ENCODE measurements around the gene TRAPPC5. TPM values are rescaled to one million over a fixed set of nuclear protein-coding genes. Genes with fewer than 3 reads are reported as not detected.

The TRAPPC5 gene
- total RNA-seq, 2 donors from 2014 or later, result 69.8 to 70.0 TPM

DNA sequence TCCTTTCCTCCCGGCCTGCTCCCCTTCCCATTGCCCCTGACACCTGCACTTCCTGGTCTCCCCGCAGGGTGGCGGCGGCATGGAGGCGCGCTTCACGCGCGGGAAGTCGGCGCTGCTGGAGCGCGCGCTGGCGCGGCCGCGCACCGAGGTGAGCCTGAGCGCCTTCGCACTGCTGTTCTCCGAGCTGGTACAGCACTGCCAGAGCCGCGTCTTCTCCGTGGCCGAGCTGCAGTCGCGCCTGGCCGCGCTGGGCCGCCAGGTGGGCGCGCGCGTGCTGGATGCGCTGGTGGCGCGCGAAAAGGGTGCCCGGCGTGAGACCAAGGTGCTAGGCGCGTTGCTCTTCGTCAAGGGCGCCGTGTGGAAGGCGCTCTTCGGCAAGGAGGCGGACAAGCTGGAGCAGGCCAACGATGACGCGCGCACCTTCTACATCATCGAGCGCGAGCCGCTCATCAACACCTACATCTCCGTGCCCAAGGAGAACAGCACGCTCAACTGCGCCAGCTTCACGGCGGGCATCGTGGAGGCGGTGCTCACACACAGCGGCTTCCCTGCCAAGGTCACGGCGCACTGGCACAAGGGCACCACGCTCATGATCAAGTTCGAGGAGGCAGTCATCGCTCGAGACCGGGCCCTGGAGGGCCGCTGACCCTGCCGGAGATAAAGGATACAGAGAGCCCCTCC, 1.7 kb downstream of the TRAPPC5 start:
- Histone ChIP-seq H3K27me3 (replicated peaks; ENCODE audit: insufficient read depth) (no peaks in the 10 kb centered on the region), H3K4me3 (peak overlapping the region; percentile 100), H3K4me1 (ENCODE audit: control insufficient read depth in 1 of 2, low read depth in 2 of 2) (peaks cover 5 to 17% of the 10 kb centered on the region in 2 donors), H3K36me3 (peaks cover 22% of the 10 kb centered on the region), H3K27ac (no peak overlapping the region), H3K9me3 (no peaks in the 10 kb centered on the region)
- ATAC-seq (ENCODE audit: insufficient number of reproducible peaks, low FRiP score, low read depth) (no peak), DNase-seq (ENCODE audit: low spot score) (no peak)
- TF ChIP-seq, protein P1, sequence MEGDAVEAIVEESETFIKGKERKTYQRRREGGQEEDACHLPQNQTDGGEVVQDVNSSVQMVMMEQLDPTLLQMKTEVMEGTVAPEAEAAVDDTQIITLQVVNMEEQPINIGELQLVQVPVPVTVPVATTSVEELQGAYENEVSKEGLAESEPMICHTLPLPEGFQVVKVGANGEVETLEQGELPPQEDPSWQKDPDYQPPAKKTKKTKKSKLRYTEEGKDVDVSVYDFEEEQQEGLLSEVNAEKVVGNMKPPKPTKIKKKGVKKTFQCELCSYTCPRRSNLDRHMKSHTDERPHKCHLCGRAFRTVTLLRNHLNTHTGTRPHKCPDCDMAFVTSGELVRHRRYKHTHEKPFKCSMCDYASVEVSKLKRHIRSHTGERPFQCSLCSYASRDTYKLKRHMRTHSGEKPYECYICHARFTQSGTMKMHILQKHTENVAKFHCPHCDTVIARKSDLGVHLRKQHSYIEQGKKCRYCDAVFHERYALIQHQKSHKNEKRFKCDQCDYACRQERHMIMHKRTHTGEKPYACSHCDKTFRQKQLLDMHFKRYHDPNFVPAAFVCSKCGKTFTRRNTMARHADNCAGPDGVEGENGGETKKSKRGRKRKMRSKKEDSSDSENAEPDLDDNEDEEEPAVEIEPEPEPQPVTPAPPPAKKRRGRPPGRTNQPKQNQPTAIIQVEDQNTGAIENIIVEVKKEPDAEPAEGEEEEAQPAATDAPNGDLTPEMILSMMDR (IDR thresholded peaks at IDR 0.05), result no peak

DNA sequence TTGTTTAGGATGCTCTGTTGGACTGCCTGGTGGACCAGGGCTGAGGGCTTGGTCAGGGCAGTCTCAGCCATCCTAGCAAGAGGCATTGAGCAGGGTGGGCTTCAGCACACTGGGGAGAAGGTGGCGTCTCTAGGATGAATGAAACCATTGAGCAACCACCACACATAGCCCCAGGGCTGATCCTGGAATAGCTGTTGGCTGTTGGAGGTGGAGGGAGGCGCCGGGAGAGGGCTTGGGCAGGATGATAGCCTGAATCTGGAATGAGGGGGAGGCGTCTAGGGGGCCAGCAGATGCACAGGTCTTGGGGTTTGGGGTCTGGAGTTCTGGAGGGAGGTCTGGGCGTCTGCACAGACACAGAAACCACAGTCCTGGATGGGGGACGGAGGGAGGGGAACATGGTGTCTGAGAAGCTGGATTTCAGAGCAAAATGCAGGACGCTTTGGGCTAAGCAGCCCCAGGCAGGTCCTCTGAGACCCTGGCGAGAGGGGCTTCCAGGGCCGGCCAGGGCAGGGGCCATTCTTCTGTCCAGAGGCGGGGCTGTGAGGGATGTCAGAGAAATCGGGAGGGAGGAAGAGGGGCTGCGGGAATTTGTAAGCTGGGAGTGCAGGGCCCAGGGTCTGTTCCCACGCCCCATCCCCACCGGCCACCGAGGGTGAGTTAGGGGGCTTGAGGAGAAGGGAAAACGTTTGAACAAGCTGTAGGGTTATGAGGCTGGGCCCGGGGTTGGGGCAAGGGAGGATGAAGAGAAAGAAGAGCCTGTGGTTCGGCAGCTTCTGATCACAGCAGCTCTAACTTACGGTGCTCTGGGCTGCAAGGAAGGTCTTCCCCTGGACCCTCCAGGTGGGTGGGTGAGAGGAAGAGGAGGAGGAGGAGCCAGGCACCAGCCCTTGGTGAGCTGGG, 5.2 kb downstream of the TRAPPC5 start:
- DNase-seq (ENCODE audit: low spot score) (no peak), ATAC-seq (ENCODE audit: insufficient number of reproducible peaks, low FRiP score, low read depth) (no peak)
- no peak overlapping the region for H3K4me3 ChIP-seq
- H3K27ac ChIP-seq, result no peak overlapping the region
- TF ChIP-seq, protein P1 (IDR thresholded peaks at IDR 0.05), result no peak
- peaks cover 22% of the 10 kb centered on the region for H3K36me3 ChIP-seq
- H3K27me3 ChIP-seq (replicated peaks; ENCODE audit: insufficient read depth), result no peaks in the 10 kb centered on the region
- peaks cover 5 to 13% of the 10 kb centered on the region in 2 donors for H3K4me1 ChIP-seq (ENCODE audit: control insufficient read depth in 1 of 2, low read depth in 2 of 2)
- H3K9me3 ChIP-seq, result no peaks in the 10 kb centered on the region

DNA sequence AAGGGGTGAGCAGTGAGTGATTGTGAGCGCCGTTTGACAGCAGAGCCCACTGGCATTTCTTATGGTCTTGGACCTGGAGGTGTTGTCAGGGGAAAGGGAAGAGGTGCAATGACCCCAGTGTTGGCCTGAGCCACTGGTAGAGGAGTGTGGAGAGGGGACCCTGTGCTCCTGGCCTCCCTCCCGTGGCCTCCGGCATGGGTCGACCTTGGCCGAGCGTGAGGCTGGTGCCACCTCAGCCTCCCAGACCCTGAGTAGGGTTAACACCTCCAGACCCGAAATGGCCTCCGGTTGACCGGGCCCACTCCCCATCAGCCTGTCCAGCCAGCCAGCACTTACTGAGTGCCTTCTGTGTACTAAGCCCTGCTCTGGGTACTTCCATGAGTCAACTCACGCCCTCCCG, 6.5 kb downstream of the TRAPPC5 start:
- Histone ChIP-seq H3K4me1 (ENCODE audit: control insufficient read depth in 1 of 2, low read depth in 2 of 2) (peaks cover under 1 to 4% of the 10 kb centered on the region in 2 donors), H3K4me3 (no peak overlapping the region), H3K27me3 (replicated peaks; ENCODE audit: insufficient read depth) (no peaks in the 10 kb centered on the region), H3K36me3 (peaks cover 21% of the 10 kb centered on the region), H3K9me3 (no peaks in the 10 kb centered on the region), H3K27ac (no peak overlapping the region)
- ATAC-seq (ENCODE audit: insufficient number of reproducible peaks, low FRiP score, low read depth) (no peak), DNase-seq (ENCODE audit: low spot score) (no peak)
- TF ChIP-seq, protein P1 (IDR thresholded peaks at IDR 0.05), result no peak

DNA sequence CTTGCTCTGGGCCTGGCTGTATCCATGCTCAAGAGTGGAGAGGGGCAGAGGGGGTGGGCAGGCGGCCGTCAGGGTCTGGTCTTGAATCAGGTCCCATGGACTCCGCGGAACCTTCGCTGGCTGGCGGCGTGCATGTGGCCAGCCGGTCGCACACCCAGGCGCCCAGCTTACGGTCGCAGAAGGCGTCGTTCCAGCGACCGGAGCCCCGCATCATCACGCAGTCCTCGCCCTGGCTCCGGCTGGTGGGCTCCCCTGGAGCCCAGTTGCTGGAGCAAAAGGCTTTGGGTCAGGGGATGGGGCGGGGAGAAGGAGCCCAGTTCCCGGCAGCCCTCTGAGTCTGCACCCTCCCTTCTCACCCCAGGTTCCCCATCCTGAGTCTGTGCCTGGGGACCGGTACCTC, 8.5 kb downstream of the TRAPPC5 start:
- H3K36me3 ChIP-seq, result peaks cover 4% of the 10 kb centered on the region
- TF ChIP-seq, protein P1 (IDR thresholded peaks at IDR 0.05), result no peak
- ATAC-seq (ENCODE audit: insufficient number of reproducible peaks, low FRiP score, low read depth), result no peak
- H3K9me3 ChIP-seq, result no peaks in the 10 kb centered on the region
- no peaks in the 10 kb centered on the region for H3K4me1 ChIP-seq (ENCODE audit: control insufficient read depth in 1 of 2, low read depth in 2 of 2)
- no peak for DNase-seq (ENCODE audit: low spot score)
- no peak overlapping the region for H3K4me3 ChIP-seq
- H3K27me3 ChIP-seq (replicated peaks; ENCODE audit: insufficient read depth), result no peaks in the 10 kb centered on the region
- no peak overlapping the region for H3K27ac ChIP-seq

DNA sequence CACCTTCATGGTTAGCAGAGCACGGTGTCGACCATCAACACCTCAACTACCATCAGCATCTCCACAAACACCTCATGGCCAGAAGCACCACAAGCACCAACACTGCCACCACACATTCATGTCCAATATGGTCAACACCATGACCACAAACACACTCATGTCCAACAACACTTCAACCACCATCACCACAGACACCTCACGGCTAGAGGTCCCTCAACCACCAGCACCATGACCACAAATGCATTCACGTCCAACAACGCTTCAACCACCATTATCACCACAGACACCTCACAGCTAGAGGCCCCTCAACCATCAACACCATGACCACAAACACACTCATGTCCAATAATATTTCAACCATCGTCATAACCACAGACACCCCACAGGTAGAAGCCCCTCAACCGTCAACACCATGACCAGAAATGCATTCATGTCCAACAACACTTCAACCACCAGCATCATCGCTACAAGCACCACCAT, 10.2 kb downstream of the TRAPPC5 start:
- Histone ChIP-seq H3K4me3 (no peak overlapping the region), H3K27ac (no peak overlapping the region), H3K4me1 (ENCODE audit: control insufficient read depth in 1 of 2, low read depth in 2 of 2) (no peaks in the 10 kb centered on the region), H3K36me3 (no peaks in the 10 kb centered on the region), H3K9me3 (no peaks in the 10 kb centered on the region), H3K27me3 (replicated peaks; ENCODE audit: insufficient read depth) (no peaks in the 10 kb centered on the region)
- no peak for DNase-seq (ENCODE audit: low spot score)
- TF ChIP-seq, protein P1 (IDR thresholded peaks at IDR 0.05), result no peak
- ATAC-seq (ENCODE audit: insufficient number of reproducible peaks, low FRiP score, low read depth), result no peak

Data from thoracic aorta (tissue), 2 donors.